GM13977 (cell line): ENCODE results near the gene C1orf52.

Experiments
- DNase-seq: peaks from one replicate; pipeline ENCODE4 v3.0.0; 2012; ENCODE audit warnings: low spot score
- in situ Hi-C: fragments of 300-500 bp; cut with MboI; formaldehyde crosslinking; loops from one replicate; pipeline ENCODE4 v1.12.0; 2022; ENCODE audit warnings: low sequenced_read_pairs, low pct_unique_long_range_greater_than_20kb, mixed read lengths, inconsistent platforms; ENCODE audit not compliant: unreplicated experiment
- TF ChIP-seq, protein P1 (sequence below): IDR thresholded peaks from 2 replicates; pipeline ENCODE4 v1.5.1; 2012; ENCODE audit warnings: mild to moderate bottlenecking, control low read depth; ENCODE audit not compliant: insufficient read depth; ENCODE audit errors: extremely low read depth, missing control alignments

The C1orf52 gene

DNA sequence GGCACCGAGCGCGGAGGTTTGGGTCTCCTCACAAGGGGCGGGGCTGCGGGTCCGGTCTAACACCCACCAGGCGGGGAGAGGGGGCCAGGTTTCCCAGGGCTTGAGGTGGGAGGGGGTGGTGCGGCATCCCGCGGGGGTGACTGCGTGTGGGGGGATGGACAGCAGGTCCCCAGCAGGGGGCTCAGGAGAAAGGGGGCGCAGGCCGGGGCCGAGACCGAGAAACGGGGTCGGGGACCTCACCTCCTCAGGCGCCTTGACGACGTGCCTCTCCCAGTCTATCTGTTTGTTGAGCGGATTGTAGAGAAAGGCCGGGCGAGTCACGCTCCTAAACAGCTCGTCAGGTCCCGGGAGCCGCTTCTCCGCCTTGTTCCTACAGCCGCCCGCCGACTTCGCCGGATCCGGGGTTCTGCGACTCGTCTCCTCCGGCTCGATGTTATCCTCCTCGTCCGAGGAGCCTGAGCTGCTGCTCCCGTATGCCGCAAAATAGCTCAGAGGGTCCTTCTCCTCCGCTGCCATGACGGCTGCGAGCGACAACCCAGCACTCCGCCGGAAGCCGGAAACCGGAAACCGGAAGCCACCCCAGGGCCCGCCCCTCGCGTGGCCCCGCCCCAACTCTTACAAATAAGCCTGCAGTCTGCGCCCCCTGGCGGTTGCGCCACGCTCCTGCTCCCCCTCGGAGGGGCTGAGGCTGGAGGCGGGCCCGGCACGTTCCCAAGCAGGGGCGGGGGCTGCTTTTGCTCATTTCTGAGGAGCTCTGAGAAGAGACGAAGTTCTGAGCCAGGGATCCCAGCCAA lies at the start of gene C1orf52:
TSS of gene C1orf52 (minus strand) at position 545 of the 794 bp plus-strand sequence. CDS start at position 516, 29 bp downstream.
- TF ChIP-seq, protein P1, sequence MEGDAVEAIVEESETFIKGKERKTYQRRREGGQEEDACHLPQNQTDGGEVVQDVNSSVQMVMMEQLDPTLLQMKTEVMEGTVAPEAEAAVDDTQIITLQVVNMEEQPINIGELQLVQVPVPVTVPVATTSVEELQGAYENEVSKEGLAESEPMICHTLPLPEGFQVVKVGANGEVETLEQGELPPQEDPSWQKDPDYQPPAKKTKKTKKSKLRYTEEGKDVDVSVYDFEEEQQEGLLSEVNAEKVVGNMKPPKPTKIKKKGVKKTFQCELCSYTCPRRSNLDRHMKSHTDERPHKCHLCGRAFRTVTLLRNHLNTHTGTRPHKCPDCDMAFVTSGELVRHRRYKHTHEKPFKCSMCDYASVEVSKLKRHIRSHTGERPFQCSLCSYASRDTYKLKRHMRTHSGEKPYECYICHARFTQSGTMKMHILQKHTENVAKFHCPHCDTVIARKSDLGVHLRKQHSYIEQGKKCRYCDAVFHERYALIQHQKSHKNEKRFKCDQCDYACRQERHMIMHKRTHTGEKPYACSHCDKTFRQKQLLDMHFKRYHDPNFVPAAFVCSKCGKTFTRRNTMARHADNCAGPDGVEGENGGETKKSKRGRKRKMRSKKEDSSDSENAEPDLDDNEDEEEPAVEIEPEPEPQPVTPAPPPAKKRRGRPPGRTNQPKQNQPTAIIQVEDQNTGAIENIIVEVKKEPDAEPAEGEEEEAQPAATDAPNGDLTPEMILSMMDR: peak; percentile 98
- DNase-seq: peak; percentile 90
- in situ Hi-C loops: loop anchor here (10.0 kb wide), 1 partner anchor 305 kb away; no protein-coding TSS in a partner anchor

DNA sequence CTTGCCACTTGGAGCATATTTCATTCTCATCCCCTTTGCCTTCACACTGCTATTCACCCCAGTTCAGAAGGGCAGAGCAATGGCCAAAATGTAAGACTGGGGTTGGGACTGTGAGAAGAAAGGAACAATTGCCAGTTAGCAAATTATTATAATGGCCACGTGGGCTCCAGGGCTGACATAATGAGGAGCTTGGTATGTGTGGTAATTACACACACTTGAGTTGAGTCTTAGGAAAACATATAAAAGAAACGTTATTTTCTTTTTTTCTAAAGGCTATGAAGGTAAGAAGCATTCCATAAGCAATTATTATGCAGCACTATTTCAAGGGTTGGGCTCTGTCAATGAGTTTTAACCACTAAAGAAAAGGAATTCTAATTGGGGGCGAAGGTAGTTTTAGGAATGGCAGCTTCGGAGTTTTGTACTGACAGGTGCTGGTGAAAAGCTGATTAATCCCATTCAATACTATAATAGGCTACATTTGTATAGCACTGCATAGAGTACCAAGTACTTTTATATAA lies 49.4 kb upstream of the C1orf52 start:
- in situ Hi-C loops: loop anchor here (25.0 kb wide), 2 partner anchors 378 to 703 kb away; no protein-coding TSS in a partner anchor
- DNase-seq: no peak
- TF ChIP-seq, protein P1: no peak

DNA sequence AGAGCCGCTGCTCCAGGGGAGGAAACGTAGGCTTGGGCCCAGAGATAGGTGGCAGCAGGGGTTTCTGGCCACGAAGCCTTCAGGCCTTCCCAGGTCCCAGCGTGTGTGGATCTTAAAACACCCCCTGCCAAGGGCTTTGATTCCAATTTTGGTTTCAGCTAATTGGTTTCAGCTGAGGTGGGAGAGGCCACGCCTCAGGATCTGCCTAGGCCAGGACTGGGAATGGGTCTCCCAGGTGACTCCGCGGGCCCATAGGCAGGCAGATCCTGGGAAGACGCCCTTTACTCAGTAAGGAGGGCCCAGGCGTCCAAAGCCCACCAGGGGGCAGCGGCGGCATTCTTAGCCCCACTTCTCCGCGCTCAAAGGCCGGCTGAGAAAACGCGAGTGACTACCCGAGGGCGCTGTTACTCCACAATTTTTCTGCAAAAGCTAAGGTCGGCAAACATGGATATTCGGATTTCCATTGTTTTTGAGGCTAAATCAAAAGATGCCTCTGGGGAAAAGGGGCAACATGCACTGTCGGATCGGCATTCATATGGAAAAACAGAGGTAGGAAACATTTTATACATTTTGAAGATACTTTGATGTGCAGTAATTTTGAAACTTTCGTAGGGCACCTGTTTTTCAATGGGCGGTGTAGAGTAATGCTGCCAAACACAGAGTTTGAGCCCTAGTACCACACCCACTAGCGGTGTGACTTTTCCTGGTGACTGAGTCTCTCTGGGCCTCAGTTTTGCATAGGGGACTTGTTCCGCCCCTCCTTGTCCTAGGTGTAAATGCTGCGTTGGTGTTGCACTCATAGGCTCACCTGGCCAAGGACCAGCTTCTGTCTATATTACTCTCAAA lies 48.7 kb upstream of the C1orf52 start:
- in situ Hi-C loops: loop anchor here (25.0 kb wide), 2 partner anchors 379 to 704 kb away; no protein-coding TSS in a partner anchor
- peak; percentile 67 for DNase-seq
- TF ChIP-seq, protein P1: peak; percentile 94

DNA sequence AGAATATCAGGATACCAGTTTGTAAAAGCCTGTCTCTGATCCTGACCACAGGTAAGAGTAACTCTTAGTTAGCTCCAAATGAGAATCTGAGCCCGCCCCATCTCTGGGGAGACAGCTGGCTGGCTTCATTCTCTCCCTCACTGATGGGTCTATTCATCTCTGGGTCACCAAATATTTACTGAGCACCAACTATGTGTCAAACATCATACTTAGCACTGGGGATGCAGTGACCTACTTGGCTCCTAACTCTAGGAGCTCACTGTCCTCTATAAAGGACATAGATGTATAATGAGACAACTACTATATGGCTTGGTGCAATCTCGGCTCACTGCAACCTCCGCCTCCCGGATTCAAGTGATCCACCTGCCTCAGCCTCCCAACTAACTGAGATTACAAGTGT lies 46.8 kb upstream of the C1orf52 start:
- no peak for DNase-seq
- TF ChIP-seq, protein P1: no peak
- in situ Hi-C loops: loop anchor here (25.0 kb wide), 2 partner anchors 381 to 706 kb away; no protein-coding TSS in a partner anchor

DNA sequence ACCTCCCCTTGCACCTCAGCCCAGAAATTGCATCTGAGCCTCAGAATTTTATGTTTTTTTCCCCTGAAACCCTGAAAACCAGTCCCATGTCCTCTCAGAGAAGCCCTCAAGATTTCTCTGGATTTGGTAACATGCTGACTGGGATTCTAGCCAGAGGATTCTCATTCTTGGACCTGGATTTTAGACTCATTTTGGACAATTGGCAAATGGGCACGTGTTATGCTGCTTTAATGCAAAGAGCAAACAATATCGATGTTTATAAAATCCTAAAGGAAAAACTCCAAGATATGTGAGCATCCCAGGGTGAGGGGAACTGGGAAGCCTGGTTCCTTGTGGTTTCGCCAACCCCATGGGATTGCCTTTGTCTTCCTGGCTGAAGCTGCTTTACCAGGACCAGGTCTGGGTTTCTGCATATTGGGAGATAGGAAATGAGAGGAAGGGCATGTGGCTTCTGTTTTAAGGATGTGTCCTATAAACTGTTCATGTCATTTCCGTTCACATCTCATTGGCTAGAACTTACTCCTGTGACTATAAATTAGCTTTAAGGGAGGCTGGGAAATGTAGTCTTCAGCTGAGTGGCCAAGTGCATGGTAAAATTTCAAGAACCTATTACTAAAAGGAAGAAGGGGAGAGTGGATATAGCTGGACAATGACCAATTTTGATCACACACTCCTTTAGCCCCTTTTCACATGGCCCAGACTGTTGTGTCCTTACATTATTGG lies 44.1 kb upstream of the C1orf52 start:
- in situ Hi-C loops: loop anchor here (25.0 kb wide), 2 partner anchors 384 to 709 kb away; no protein-coding TSS in a partner anchor
- no peak for DNase-seq
- TF ChIP-seq, protein P1: no peak

DNA sequence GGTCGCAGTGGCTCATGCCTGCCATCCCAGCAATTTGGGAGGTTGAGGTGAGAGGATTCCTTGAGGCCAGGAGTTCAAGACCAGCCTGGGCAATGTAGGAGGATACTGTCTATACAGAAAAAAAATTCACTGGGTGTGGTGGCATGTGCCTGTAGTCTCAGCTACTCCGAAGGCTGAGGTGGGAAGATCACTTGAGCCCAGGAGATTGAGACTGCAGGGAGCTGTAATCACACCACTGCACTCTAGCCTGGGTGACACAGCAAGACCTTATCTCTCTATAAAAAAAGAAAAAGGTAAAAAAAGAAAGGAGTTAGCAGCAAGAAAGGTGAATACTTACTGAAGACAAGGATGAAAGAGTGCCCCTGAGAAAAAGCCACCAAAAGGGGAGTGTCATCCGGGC lies 40.7 kb upstream of the C1orf52 start:
- no peak for DNase-seq
- TF ChIP-seq, protein P1: no peak
- in situ Hi-C loops: loop anchor here (25.0 kb wide), 2 partner anchors 387 to 712 kb away; no protein-coding TSS in a partner anchor
